Smooth muscle cell (in vitro differentiated cells): ENCODE measurements around the gene CREBBP. TPM values are rescaled to one million over a fixed set of nuclear protein-coding genes. Genes with fewer than 3 reads are reported as not detected.
"Not testable (repeated sequence)": the region's sequence is repeated elsewhere in the genome, so short reads cannot be mapped to it uniquely, and the experiment has no call there.

ENCODE experiments used
- DNase-seq: peaks from one replicate; lab custom pipeline; 2025; ENCODE audit not compliant: unreplicated experiment; lab: John Stamatoyannopoulos, UW
- H2AFZ ChIP-seq: fragments of 200-600 bp; sonication (generic); 2 replicates; pipeline ENCODE4 v1.6.0; 2016; ENCODE audit warnings: antibody characterized with exemption, low read depth, mild to moderate bottlenecking
- H3F3A ChIP-seq: fragments of 200-600 bp; sonication (generic); 2 replicates; pipeline ENCODE4 v1.6.0; 2017; ENCODE audit warnings: antibody characterized with exemption, low read depth
- H3K27ac ChIP-seq: fragments of 200-600 bp; sonication (generic); 2 replicates; pipeline ENCODE4 v1.5.1; 2016; ENCODE audit warnings: low read depth, mild to moderate bottlenecking
- H3K27me3 ChIP-seq: fragments of 200-600 bp; sonication (generic); 2 replicates; pipeline ENCODE4 v1.6.1; 2016; ENCODE audit warnings: low read depth, mild to moderate bottlenecking
- H3K36me3 ChIP-seq: fragments of 200-600 bp; sonication (generic); 2 replicates; pipeline ENCODE4 v1.5.1; 2016; ENCODE audit warnings: low read depth
- H3K4me1 ChIP-seq: fragments of 200-600 bp; sonication (generic); 2 replicates; pipeline ENCODE4 v1.5.1; 2016; ENCODE audit warnings: low read depth
- H3K4me2 ChIP-seq: fragments of 200-600 bp; sonication (generic); 2 replicates; pipeline ENCODE4 v1.6.0; 2016; ENCODE audit warnings: mild to moderate bottlenecking
- H3K4me3 ChIP-seq: fragments of 200-600 bp; sonication (generic); 2 replicates; pipeline ENCODE4 v1.5.1; 2016; ENCODE audit warnings: mild to moderate bottlenecking
- H3K79me2 ChIP-seq: fragments of 200-600 bp; sonication (generic); 2 replicates; pipeline ENCODE4 v1.6.0; 2016; ENCODE audit warnings: low read depth, mild to moderate bottlenecking
- H3K9ac ChIP-seq: fragments of 200-600 bp; sonication (generic); 2 replicates; pipeline ENCODE4 v1.6.0; 2016; ENCODE audit warnings: low read depth
- H3K9me3 ChIP-seq: fragments of 200-600 bp; sonication (generic); replicated peaks from 2 replicates; pipeline ENCODE4 v1.5.1; 2016; ENCODE audit warnings: low read depth
- H4K20me1 ChIP-seq: fragments of 200-600 bp; sonication (generic); 2 replicates; pipeline ENCODE4 v1.6.0; 2016; ENCODE audit warnings: low read depth
- WGBS: methylation state at CpG from one replicate; pipeline ENCODE4 v1.1.7; 2016; ENCODE audit warnings: low lambda C conversion rate; 5-methylcytosine and 5-hydroxymethylcytosine counted together
- polyA plus RNA-seq: library from polyadenylated mRNA; unstranded; fragments of >200 nt; fragmentation: Nextera tagmentation; extraction: Ambion mirVana; gene quantifications from 2 replicates; pipeline ENCODE4 v1.2.1, GENCODE V29; 2016
- total RNA-seq: library from RNA; depleted of rRNA; stranded (reverse); fragments of >200 nt; gene quantifications from 2 replicates; pipeline ENCODE4 v1.2.3, GENCODE V29; 2014
- TF ChIP-seq, protein P1 (sequence below): fragments of 200-600 bp; sonication (generic); IDR thresholded peaks from 2 replicates; pipeline ENCODE4 v1.5.1; 2017; ENCODE audit warnings: borderline replicate concordance, mild to moderate bottlenecking, antibody characterized with exemption; ENCODE audit not compliant: insufficient read depth, poor library complexity, severe bottlenecking

The CREBBP gene
- 16.9 and 19.6 TPM in 2 replicates for total RNA-seq
- 14.3 and 24.9 TPM in 2 replicates for polyA plus RNA-seq

DNA sequence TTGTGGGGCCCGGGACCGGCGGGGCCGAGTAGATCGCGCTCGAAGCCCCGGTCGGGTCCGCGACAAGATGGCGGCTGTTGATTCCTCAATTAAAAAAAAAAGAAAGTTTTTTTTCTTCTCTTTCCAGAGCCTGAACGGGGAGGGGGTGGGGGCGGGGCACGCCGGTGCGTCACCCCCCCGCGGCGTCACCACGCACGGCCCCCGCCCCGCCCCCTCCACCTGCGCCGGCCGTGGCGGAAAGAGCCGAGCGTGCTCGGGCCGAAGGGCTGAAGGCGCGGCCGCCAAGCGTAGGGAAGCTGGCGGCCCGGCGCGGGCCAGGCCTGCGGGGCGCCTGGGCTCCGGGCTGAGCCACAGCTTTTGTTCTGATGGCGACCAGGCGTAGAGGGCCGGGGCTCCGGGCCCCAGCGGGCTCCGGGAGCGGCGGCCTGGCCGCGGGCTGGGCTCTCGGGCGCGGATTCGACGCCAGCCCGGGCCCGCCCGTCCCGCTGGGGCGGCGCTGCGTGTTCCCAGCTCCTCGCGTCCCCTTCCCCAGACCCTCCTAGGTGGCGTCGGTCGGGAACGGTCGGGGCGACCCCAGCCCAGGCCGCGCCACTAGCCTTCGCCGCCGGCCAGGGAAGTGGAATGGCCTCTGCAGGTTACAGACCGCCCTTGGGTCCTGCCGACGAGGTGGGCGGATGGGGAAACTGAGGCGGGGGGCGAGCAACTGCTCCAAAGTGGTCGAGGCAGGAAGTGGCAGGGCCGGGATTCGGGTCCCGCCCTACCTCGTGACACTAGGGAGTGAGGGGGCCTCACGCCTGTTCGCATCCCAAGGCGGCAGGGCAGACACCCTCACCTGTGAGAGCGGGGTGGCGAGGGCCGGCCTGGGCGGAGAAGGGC is at the start of gene CREBBP:
CREBBP (minus strand) TSS at position 91 of the 876 bp plus-strand sequence. CDS start 797 bp downstream, outside the sequence.
- TF ChIP-seq, protein P1, sequence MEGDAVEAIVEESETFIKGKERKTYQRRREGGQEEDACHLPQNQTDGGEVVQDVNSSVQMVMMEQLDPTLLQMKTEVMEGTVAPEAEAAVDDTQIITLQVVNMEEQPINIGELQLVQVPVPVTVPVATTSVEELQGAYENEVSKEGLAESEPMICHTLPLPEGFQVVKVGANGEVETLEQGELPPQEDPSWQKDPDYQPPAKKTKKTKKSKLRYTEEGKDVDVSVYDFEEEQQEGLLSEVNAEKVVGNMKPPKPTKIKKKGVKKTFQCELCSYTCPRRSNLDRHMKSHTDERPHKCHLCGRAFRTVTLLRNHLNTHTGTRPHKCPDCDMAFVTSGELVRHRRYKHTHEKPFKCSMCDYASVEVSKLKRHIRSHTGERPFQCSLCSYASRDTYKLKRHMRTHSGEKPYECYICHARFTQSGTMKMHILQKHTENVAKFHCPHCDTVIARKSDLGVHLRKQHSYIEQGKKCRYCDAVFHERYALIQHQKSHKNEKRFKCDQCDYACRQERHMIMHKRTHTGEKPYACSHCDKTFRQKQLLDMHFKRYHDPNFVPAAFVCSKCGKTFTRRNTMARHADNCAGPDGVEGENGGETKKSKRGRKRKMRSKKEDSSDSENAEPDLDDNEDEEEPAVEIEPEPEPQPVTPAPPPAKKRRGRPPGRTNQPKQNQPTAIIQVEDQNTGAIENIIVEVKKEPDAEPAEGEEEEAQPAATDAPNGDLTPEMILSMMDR = no peak
- WGBS = 3% methylated on average over 42 of the region's 96 CpGs
- peak within 1 kb of the TSS; percentile 90 for H3K9ac ChIP-seq
- peaks cover 40% of the 10 kb centered on the region for H4K20me1 ChIP-seq
- peaks cover 39% of the 10 kb centered on the region for H3K79me2 ChIP-seq
- H3K36me3 ChIP-seq = no peaks in the 10 kb centered on the region
- no peaks in the 10 kb centered on the region for H3K9me3 ChIP-seq
- DNase-seq = peak; percentile 61
- peak within 1 kb of the TSS; percentile 77 for H3K27ac ChIP-seq
- H3F3A ChIP-seq = no peaks in the 10 kb centered on the region
- H3K4me2 ChIP-seq = peak within 1 kb of the TSS; percentile 99
- H3K27me3 ChIP-seq = no peaks in the 10 kb centered on the region
- H3K4me3 ChIP-seq = peak within 1 kb of the TSS; percentile 97
- peaks cover 11% of the 10 kb centered on the region for H3K4me1 ChIP-seq
- H2AFZ ChIP-seq = peak within 1 kb of the TSS; percentile 85

DNA sequence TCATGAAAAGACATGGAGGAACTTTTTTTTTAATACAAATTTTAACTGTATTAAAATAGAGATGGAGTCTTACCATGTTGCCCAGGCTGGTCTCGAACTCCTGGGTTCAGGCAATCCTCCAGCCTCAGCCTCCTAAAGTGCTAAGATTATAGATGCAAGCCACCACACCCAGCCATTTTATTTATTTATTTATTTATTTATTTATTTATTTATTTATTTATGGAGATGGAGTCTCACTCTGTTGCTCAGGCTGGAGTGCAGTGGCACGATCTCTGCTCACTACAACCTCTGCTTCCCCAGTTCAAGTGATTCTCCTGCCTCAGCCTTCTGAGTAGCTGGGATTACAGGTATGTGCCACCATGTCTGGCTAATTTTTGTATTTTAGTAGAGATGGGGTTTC is 46.6 kb upstream of the CREBBP start:
- H3K9ac ChIP-seq, H3K4me2 ChIP-seq, H3K4me3 ChIP-seq, DNase-seq, H3K9me3 ChIP-seq, H3K36me3 ChIP-seq, H3F3A ChIP-seq, H4K20me1 ChIP-seq, H2AFZ ChIP-seq, H3K27me3 ChIP-seq, H3K27ac ChIP-seq, H3K4me1 ChIP-seq, H3K79me2 ChIP-seq: not testable (repeated sequence)
- WGBS = 94% methylated on average over 2 of the region's 2 CpGs

DNA sequence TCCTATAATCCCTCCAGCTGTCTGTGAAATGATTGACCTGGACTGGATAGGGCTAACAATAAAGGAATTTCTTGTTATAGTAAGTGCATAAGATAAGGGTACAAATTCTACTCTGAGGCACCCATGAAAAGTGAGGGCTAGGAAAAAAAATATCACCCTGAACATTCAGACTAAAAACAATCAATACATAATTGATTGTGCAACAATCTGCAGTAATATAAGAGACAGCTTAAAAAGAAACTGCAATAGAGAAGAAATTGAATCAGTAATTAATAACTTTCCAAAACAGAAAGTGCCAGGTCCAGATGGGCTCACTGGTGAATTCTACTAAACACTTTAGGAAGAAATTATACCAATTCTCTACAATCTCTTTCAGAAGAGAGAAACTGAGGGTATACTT is 44.2 kb upstream of the CREBBP start:
- no peaks in the 10 kb centered on the region for H3K36me3 ChIP-seq
- TF ChIP-seq, protein P1 = no peak
- H3K9ac ChIP-seq = no peak overlapping the region
- no peaks in the 10 kb centered on the region for H4K20me1 ChIP-seq
- no peaks in the 10 kb centered on the region for H3K9me3 ChIP-seq
- H3K27ac ChIP-seq = no peak overlapping the region
- no peaks in the 10 kb centered on the region for H3K4me1 ChIP-seq
- H3K4me3 ChIP-seq = no peak overlapping the region
- H3K27me3 ChIP-seq = no peaks in the 10 kb centered on the region
- H2AFZ ChIP-seq = no peak overlapping the region
- no peak for DNase-seq
- H3K79me2 ChIP-seq = no peaks in the 10 kb centered on the region
- H3F3A ChIP-seq = no peaks in the 10 kb centered on the region
- H3K4me2 ChIP-seq = no peak overlapping the region

DNA sequence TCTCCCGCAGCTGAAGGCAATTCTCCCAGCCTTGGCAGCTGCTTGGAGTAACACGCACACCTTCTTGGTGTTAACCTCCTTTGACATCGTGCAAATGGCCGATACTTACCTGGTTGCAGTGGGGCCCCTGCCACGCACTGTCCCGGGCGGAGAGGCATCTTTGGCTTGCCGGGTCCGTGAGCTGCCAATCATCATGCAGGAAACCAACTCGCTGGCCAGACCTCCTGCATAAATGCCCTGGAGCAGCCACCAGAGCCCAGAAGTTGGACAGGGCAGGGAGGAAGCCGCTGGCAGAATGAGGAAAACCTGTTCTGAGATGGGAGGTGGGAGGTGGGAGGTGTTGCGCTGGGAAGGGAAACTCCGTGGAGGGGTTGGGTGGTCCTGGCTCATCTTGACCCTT is 41.7 kb upstream of the CREBBP start:
- H3F3A ChIP-seq = no peaks in the 10 kb centered on the region
- no peak overlapping the region for H2AFZ ChIP-seq
- H4K20me1 ChIP-seq = no peaks in the 10 kb centered on the region
- H3K36me3 ChIP-seq = no peaks in the 10 kb centered on the region
- TF ChIP-seq, protein P1 = no peak
- H3K27ac ChIP-seq = no peak overlapping the region
- no peaks in the 10 kb centered on the region for H3K27me3 ChIP-seq
- DNase-seq = no peak
- H3K4me2 ChIP-seq = no peak overlapping the region
- H3K4me3 ChIP-seq = no peak overlapping the region
- H3K4me1 ChIP-seq = no peaks in the 10 kb centered on the region
- H3K9me3 ChIP-seq = no peaks in the 10 kb centered on the region
- no peak overlapping the region for H3K9ac ChIP-seq
- no peaks in the 10 kb centered on the region for H3K79me2 ChIP-seq
- 79% methylated on average over 13 of the region's 13 CpGs for WGBS
